ENCODE measurements around the gene TMEM26.
"Not testable (repeated sequence)": the region's sequence is repeated elsewhere in the genome, so short reads cannot be mapped to it uniquely, and the experiment has no call there.

Gene TMEM26

GRCh38 chr10:61398366-61399129, 54.6 kb downstream of the TMEM26 start:
- DNase-seq = no peak

- DNase-seq = no peak
Measured at GRCh38 chr10:61397175-61397986, 55.8 kb downstream of the TMEM26 start.

- no peak for DNase-seq
Measured at GRCh38 chr10:61391281-61391680, 61.9 kb downstream of the TMEM26 start.

GRCh38 chr10:61390851-61391250, 62.3 kb downstream of the TMEM26 start:
- no peak for DNase-seq

- DNase-seq = no peak
Measured at GRCh38 chr10:61389887-61390286, 63.3 kb downstream of the TMEM26 start.

- DNase-seq = not testable (repeated sequence)
Measured at GRCh38 chr10:61388986-61389385, 64.2 kb downstream of the TMEM26 start.

GRCh38 chr10:61385231-61386001, 67.8 kb downstream of the TMEM26 start:
- DNase-seq = no peak

GRCh38 chr10:61381153-61381552, 72.0 kb downstream of the TMEM26 start:
- not testable (repeated sequence) for DNase-seq

- no peak for DNase-seq
Measured at GRCh38 chr10:61378865-61379264, 74.3 kb downstream of the TMEM26 start.

- DNase-seq = no peak
Measured at GRCh38 chr10:61376908-61377368, 76.2 kb downstream of the TMEM26 start.

GRCh38 chr10:61376377-61376776, 76.8 kb downstream of the TMEM26 start:
- no peak for DNase-seq

- DNase-seq = no peak
Measured at GRCh38 chr10:61366365-61366764, 86.8 kb downstream of the TMEM26 start.

GRCh38 chr10:61364619-61365018, 88.6 kb downstream of the TMEM26 start:
- no peak for DNase-seq

- DNase-seq = no peak
Measured at GRCh38 chr10:61363006-61363405, 90.2 kb downstream of the TMEM26 start.

- DNase-seq = no peak
Measured at GRCh38 chr10:61359452-61359851, 93.7 kb downstream of the TMEM26 start.

- DNase-seq = no peak
Measured at GRCh38 chr10:61357687-61358086, 95.5 kb downstream of the TMEM26 start.

Measured in retina (tissue), 1 donor.